HG03060 (cell line): Measurements from ENCODE around the gene DLG2.

Experiments
- ATAC-seq: cut with Tn5 transposase; IDR thresholded peaks from one replicate; pipeline ENCODE4 v1.9.1; 2021; ENCODE audit warnings: low read depth, moderate number of reproducible peaks; ENCODE audit not compliant: unreplicated experiment

DLG2 gene

DNA sequence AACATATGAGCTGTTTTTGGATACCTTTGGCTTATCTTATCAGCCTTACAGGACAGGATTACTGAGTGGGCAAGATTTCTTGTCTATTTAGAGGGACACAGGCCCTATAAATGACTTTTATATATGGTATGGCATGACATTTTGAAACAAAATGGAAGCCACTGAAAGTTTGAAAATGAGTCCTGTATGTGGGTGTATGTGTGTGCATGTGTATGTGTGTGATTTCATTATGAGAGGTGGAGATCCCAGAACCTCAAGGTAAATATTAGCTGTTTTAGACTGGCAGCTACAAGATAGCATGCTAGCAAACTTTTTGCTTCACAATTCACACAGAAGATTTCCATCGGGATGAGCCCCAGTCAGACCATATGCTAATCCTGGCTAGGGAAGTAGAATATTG, 1370.5 kb downstream of the DLG2 start:
- ATAC-seq: no peak

DNA sequence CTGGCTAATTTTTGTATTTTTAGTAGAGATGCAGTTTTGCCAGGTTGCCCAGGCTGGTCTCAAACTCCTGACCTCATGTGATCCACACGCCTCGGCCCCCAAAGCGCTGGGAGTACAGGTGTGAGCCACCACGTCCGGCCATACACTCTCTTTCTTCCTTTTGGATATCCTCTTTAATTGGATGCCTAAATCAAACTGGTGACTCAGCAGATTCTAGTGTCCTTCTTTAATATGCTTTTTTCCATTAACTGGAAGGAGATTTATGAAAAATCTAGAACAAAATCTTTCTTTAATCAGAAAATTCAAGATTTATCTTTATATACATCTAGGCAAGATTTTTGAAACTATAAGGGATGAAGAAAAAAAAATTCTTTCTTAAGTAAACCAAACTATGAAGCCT, 1371.7 kb downstream of the DLG2 start:
- ATAC-seq: no peak

DNA sequence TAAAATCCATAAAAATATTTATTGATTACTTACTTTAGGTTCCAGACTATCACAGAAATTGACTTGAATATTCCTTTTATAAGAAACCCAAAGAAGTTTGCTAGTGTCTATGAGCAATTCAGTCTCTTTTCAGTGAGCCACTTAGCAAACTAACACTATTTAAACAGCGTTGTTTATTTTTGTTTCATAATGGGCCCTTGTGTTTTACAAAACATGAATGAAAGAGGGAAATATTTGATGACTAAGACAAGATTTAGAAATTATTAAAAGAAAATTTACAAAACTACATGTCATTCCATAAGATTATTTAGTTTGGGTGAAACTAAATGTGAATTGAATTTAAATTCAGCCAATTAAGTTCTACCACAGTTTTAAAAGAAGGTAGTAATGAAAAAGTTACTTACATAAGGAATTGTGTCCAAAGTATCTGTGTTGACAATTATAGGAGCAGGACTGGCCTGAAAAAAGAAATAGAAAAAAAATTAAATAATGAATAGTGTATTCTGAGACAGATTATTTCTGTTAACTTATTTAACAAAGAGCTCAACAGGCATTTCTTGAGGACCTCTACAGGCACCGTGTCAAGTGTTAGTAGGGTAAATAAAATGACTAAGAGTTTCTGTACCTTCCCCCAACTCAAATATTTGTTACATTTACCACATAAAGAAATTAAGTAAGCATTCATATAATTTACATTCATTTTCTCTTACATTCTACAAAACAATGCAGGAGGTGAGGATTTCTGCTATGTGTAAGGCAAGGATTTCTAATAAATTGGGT, 1376.1 kb downstream of the DLG2 start:
- no peak for ATAC-seq

DNA sequence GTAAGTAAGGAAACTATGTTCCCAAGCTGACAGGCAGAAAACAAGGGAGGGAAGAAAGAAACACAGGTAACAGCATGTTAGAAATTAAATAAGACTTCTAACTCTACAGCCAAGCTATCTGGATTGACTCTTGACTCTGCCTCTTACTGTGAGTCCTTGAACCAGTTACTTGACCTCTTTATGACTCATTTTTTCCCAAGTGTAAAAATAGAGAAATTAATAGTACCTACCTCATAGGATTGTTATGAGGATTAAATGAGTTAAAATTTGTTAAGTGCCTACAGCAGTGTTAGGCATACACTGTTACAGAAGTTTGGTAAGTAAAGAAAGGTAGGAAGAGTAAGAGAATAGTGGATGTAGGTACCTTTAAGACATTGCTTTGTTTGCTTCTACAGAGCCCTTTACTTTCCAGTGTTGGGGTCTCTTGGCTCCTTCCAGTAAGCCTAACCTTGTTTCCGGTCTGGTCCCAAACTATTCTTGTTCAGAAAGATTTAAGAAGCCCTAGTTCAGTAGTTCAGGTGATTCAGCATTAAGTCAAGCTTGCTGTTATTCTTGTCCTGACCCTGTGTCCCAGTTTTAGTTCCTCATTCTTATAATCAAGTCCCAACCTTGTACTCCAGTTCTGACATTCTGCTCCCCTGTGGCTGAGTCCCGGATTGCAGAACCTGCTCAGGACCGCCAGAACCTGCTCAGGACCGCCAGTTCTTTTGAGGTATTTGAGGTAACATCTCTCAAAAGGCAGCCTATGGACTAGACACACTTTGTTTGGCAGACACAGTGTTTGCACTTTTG, 1377.6 kb downstream of the DLG2 start:
- peak; percentile 86 for ATAC-seq

DNA sequence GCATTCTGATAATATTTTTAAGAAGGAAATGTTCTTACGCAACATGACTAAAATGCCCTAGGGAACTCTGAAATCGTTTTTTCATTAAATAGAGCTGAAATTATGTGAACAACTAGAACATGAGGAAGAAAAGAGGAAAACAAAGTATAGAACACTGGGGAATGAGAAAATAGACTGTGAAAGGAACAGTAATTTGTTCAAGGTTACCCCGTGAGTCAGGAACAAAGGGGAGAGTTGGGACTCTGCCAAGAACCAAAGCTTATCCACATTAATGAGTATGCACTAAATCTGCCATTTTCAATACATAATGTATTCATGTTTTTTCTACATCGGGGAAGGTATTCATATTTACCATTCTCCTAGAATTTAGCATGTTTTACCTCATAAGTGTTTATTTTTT, 1379.2 kb downstream of the DLG2 start:
- ATAC-seq: no peak

DNA sequence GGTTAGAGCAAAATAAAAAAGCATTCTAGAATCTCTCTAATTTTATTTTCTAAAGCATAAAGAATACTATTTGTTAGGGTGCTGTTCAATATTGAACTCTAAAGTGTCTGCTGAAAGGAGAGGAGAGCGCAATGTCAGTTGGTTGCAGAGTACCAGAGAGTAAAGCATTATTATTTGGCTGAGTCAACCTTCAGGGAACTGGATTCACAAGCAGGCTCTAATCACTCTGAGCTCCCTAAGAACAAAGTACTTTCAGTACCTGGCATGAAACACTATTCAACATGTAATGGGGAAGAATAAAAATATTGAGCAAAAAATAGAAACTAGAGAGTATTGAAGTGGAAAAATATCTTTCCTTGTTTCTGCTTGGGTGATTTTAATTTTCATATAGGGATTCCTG, 1380.0 kb downstream of the DLG2 start:
- ATAC-seq: no peak

DNA sequence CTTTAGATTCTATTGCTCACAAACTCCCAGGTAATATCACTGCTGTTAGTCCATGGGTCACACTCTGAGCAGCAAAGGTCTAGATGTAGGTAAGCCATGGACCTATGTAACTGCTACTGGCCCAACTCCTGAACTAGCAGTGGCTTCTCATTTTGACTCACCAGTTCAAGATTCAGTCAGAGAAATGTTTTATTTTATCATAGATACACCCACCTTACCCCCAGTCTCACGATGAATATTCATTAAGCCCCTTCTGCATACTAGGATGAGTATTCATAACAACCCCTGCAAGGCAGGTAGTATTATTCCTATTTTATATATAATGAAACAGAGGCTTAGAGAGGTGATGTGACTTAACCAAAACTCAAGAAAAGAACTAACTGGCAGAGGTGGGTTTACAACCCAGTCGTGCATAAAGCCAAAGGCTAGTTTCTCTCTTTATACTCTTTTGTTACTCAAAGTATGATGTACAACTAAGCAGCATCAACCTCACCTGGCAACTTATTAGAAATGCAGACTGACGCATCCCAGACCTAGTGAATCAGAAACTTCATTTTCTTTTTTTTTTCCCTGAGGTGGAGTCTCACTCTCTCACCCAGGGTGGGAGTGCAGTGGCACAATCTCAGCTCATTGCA, 1383.4 kb downstream of the DLG2 start:
- ATAC-seq: peak; percentile 52

DNA sequence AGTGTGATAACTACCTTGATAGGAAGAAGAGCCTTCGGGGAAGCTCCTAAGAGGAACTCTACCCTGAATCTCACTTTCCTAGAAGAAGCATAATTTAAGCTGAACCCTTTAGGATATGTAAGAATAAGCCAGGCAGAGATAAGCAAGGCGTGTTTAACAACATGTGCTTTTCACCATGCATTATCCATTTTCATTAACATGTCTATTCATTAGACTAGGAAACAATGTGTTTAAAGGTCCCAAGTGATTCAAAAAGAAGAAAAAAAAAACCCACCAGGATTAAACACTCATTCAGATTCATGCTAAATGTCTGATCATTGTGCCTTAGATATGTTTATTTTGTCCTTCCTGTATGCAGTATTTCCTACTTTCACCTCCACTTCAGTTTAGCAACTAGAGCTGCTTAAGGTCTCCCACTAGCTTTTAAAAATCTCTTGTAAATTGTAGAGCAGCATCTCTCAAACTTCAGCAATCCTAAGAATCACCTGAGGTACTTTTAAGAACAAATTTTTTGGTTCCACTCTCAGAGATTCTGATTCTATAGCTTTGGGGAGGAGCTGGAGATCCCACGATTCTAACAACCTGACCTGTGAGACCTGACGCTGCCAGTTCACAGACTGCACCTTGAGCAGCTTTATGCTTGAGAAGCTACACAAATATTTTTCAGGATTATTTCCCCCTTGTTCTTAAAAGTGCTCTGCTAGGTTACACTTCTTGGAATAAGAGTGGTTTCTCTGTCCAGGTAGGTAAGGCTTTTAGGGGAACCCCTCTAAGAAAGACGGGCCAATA, 1385.6 kb downstream of the DLG2 start:
- ATAC-seq: no peak

DNA sequence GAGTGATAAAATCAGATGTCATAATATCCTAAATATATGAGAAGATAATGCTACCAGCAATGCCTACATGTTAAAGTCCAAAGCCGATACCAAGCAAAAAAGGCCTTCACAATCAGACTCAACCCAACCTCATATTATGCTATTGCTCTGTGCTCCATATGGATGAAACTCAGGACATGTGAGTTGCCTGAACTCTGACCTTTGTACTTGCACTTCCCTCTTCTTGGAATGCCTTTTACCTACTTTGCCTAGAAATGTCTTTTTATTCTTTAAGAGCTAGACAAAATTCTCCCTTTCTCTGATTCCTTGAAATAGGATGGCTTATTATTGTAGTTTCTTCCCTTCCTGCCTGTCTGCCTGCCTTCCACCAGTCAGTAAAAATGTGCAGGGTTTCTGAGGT, 1386.3 kb downstream of the DLG2 start:
- ATAC-seq: no peak

DNA sequence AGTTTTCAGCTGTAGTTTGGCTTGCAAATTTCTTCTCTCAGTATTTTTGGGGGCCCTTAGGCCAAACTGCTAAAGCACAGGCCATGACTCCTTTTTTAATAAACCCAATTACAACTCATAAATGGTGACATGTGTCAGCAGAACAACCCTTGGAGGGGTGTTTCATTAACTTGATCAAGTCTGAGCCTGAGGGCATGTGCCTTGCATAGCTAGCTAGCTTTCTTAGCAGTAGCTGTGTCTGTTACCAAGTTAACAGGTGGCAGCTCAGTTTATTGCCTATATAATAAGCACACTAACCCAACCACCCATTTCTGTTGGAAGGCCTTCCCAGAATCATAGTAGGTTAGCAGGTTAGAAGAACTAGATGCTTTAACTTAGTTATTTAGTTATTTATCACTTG, 1390.7 kb downstream of the DLG2 start:
- no peak for ATAC-seq

DNA sequence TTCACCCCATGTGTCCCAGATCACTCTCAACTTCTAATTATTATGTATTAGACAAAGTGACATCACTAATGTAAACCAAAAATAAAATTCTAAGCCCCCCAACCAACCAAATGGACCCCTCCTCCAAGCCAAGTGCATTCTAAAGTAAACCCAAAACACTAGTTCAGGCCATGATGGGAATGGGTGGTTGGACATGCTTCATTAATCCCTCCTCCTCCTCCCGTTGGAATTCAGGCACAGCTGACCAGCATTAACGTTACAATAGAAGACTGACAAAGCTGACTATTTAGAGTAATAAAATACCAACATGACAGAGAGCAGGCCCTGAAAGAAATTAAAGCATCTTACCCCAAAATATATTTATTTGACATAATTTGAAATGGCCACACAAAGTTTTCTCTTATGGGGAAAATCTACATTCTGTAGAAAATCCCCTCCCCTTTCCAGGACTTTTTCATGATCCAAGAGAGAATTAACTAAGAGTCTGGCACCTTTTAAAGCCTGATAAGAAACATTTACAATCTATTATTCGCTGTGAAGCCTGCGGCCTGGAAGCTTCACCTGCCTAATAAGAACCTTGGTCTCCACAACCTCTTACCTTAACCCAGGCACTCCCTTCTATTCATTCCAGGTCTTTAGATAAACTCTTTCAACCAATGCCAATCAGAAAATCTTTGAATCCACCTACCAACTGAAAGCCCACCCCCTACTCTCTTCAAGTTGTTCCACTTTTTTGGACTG, 1392.5 kb downstream of the DLG2 start:
- ATAC-seq: no peak

DNA sequence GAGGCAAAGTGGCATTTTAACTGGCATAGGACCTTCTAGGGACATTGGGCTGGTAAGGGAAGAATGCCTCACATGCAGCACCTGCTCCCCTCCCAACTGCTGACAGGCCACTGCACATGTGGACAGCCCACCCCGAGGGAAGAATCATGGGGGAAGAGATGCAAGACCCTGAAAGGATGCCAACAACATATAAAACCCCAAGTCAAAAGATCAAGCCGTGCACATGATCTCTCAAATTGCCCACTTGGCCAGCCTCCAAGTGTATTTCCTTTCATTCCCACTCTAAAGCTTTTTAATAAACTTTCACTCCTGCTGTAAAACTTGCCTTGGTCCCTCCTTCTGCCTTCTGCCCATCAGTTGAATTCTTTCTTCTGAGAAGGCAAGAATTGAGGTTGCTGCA, 1393.1 kb downstream of the DLG2 start:
- ATAC-seq: no peak

DNA sequence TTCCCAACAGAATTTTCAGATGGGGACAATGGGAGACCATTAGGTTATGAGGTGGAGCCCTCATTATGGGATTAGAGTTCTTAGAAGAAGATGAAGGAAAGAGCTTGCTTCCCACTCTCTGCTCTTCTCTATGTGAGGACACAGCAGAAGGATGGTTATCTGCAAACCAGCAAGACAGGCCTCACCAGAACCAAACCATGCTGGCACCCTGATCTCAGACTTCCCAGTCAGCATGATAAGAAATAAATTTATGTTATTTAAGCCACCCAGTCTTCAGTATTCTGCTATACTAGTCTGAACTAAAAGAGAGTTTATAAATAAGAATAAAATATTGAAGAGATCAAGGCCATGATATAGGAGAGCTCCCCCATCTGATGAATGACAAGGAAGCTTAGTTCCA, 1394.6 kb downstream of the DLG2 start:
- no peak for ATAC-seq

DNA sequence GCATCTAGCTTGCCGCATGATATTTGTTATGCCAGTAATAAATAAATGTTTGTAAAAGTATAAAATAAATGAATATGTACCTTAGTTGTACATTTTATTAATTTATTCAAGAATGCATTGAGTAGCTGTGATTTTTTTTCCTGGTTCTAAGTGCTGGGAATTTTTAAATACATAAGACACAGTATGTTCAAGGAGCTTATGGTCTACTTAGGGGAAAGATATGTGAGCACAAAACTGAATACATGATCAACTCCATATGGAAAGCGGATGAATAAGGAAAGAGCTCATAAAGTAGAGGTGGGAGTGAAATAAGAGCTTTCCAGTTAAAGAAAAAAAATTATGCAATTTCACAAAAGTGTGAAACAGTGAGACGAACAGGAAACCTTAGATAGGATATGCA, 1396.7 kb downstream of the DLG2 start:
- no peak for ATAC-seq

DNA sequence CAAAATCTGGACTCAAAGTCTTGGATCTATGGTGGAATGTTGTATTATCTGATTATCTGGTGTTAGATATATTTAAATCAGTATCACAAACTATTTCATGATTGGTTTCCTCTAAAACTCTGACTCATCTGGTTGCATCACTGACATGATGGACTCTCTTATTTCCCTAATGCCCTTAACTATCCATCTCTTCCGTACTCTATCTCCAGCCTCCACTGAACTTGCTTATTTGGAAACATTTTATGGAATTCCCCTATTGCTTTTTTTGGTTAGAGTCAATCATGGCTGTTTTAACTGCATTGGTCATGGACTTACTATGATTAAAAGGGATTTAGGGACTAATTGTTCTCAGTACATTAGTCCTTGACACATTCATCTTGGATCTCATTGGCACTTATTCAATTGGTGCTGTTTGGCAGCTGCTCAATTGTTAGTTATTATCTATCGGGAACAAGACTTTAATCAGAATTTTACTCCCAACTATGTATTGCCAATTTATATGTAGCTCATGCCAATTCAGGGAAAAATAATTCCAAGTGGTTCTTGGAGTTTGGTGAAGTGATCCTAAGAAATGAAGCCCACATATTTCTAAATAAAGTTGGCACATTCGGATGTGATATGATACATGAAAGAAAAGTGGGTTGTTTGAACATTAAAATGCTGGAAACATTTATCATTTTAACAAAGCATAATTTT, 1399.0 kb downstream of the DLG2 start:
- no peak for ATAC-seq

DNA sequence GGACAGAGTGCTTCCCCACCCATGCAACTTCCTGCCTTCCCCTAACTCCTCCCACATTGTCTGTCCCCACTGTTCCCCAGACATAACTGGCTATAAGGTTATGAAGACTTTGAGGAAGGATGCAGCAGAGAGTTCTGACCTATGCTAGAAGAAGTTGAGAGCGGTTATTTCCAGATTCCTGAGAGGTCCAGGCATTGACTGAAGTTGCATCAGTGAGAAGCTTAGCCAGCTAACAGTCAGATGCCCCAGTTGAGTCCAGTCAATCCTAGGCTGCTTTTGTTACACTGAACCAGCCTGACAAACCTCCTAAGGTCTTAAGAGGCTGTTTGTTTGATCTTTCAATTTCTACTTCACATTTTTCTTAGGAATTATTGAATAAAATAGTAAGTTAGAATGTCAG, 1403.1 kb downstream of the DLG2 start:
- no peak for ATAC-seq

DNA sequence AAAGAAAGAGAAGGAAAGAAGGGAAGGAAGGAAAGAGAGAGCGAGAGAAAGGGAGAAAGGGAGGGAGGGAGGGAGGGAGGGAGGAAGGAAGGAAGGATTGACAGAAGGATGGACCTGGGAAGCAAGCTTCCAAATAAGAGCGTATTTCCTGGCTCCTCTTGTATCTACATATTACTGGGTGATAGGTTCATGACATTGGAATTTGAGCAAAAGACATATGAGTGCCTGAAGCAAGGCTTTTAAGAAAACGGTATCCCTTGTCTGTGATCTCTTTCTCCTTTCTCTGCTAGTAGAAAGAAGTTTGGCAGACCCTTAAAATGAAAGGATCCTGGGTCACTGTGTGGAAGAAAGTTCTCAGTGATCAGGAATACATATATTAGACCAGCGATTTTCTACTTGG, 1408.8 kb downstream of the DLG2 start:
- no peak for ATAC-seq

DNA sequence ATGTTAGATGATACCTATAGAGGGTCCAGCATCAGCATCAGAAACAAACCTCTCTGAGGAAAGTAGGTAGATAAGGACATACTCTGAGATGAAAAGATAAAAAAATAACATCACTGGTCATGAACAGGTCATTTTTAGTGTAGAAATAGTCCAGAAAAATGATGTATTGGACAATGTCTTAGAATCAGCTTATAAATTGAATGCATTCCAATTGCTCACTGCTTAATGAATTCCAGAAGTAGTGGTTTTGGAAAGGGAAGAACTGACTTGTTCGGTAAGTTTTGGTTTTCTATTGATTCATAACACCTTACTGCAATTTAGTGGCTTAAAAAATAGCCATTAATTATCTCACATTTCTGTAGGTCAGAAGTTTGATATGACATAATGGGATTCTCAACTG, 1411.5 kb downstream of the DLG2 start:
- ATAC-seq: no peak

DNA sequence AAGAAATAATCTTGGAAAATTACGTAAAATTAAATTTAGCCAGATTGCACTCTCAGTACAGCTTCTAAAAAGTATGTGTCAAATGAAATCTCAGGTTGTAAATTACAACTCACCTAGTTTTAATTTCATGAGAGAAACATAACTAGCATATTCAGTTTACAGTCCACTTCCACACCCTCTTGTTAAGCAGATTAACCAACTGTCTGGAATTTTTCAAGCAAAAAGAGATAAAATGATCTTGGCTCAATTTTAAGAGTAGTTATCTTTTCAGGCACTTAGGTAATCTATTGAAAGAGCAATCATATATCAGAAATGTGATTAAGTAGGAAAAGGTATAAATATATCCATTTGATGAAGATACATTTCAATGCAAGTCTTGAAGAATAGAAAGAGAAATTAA, 1412.6 kb downstream of the DLG2 start:
- ATAC-seq: no peak
